GM21526 (cell line): ENCODE measurements around the gene AQP10.
"Not testable (repeated sequence)": the region's sequence is repeated elsewhere in the genome, so short reads cannot be mapped to it uniquely, and the experiment has no call there.

Experiments used
- ATAC-seq: cut with Tn5 transposase; IDR thresholded peaks from one replicate; pipeline ENCODE4 v1.9.1; 2021; ENCODE audit warnings: moderate library complexity; ENCODE audit not compliant: unreplicated experiment, low FRiP score

AQP10 gene

GRCh38 chr1:154323493-154323892, 2.6 kb downstream of the AQP10 start:
- no peak for ATAC-seq

- no peak for ATAC-seq
Measured at GRCh38 chr1:154324241-154324640, 3.3 kb downstream of the AQP10 start.

GRCh38 chr1:154324669-154325582, 4.0 kb downstream of the AQP10 start, which contains the start of gene ATP8B2:
Gene ATP8B2 (plus strand): TSS chr1:154325525. CDS start chr1:154328142, 2,617 bp downstream.
- peak; percentile 45 for ATAC-seq

- ATAC-seq = no peak
Measured at GRCh38 chr1:154325583-154326545, 5.0 kb downstream of the AQP10 start.

- no peak for ATAC-seq
Measured at GRCh38 chr1:154326546-154327465, 5.9 kb downstream of the AQP10 start.

- ATAC-seq = no peak
Measured at GRCh38 chr1:154327466-154328317, 6.8 kb downstream of the AQP10 start.

GRCh38 chr1:154328318-154329151, 7.6 kb downstream of the AQP10 start:
- no peak for ATAC-seq

GRCh38 chr1:154329152-154329521, 8.2 kb downstream of the AQP10 start:
- no peak for ATAC-seq

- ATAC-seq = no peak
Measured at GRCh38 chr1:154329551-154330131, 8.7 kb downstream of the AQP10 start.

GRCh38 chr1:154330669-154331068, 9.8 kb downstream of the AQP10 start:
- ATAC-seq = no peak

GRCh38 chr1:154334079-154335024, 13.5 kb downstream of the AQP10 start:
- ATAC-seq = no peak

GRCh38 chr1:154335025-154335714, 14.3 kb downstream of the AQP10 start:
- no peak for ATAC-seq

GRCh38 chr1:154337253-154337894, 16.5 kb downstream of the AQP10 start:
- ATAC-seq = no peak

- no peak for ATAC-seq
Measured at GRCh38 chr1:154338875-154339274, 18.0 kb downstream of the AQP10 start.

- ATAC-seq = not testable (repeated sequence)
Measured at GRCh38 chr1:154341366-154341765, 20.5 kb downstream of the AQP10 start.

GRCh38 chr1:154342132-154342531, 21.2 kb downstream of the AQP10 start:
- no peak for ATAC-seq
